Glutamatergic neuron (in vitro differentiated cells): ENCODE results near the gene NPHP4. TPM values are rescaled to one million over a fixed set of nuclear protein-coding genes. Genes with fewer than 3 reads are reported as not detected.

Experiments used
- DNase-seq: peaks from one replicate; pipeline ENCODE4 v3.0.0; 2022
- H3K27ac Mint-ChIP-seq: one replicate; pipeline ENCODE4 v1.8.0; 2020; ENCODE audit warnings: mild to moderate bottlenecking, mixed read lengths, inconsistent platforms; ENCODE audit not compliant: unreplicated experiment
- H3K27me3 Mint-ChIP-seq: one replicate; pipeline ENCODE4 v1.8.0; 2020; ENCODE audit warnings: mild to moderate bottlenecking, moderate library complexity, mixed read lengths, inconsistent platforms; ENCODE audit not compliant: unreplicated experiment
- H3K36me3 Mint-ChIP-seq: one replicate; pipeline ENCODE4 v1.8.0; 2020; ENCODE audit warnings: mild to moderate bottlenecking, mixed read lengths, inconsistent platforms; ENCODE audit not compliant: unreplicated experiment
- H3K4me1 Mint-ChIP-seq: one replicate; pipeline ENCODE4 v1.8.0; 2020; ENCODE audit warnings: mild to moderate bottlenecking, low read depth, mixed read lengths, inconsistent platforms; ENCODE audit not compliant: unreplicated experiment
- H3K4me3 Mint-ChIP-seq: one replicate; pipeline ENCODE4 v1.8.0; 2020; ENCODE audit warnings: mild to moderate bottlenecking, mixed read lengths, inconsistent platforms; ENCODE audit not compliant: unreplicated experiment
- H3K9me3 Mint-ChIP-seq: one replicate; pipeline ENCODE4 v1.8.0; 2020; ENCODE audit warnings: mild to moderate bottlenecking, moderate library complexity, mixed read lengths, inconsistent platforms; ENCODE audit not compliant: unreplicated experiment
- microRNA-seq: library from miRNA; unstranded; fragments of <30 nt; microRNA quantifications from one replicate; pipeline ENCODE4, GENCODE V29; 2020; ENCODE audit not compliant: unreplicated experiment
- total RNA-seq: library from RNA; stranded (reverse); fragmentation: NEBNext Ultra II Directional; extraction: Animal tissue kit (Norgen Biotek cat#: 25700); gene quantifications from one replicate; pipeline ENCODE4 v1.2.1, GENCODE V29; 2021; ENCODE audit not compliant: unreplicated experiment
- TF ChIP-seq, protein P1 (sequence below): fragments of 200-600 bp; sonication (generic); IDR thresholded peaks from one replicate; pipeline ENCODE4 v1.5.0; 2021; ENCODE audit not compliant: partially characterized antibody, unreplicated experiment

Gene NPHP4
- total RNA-seq, 1 donor from 2014 or later, result 28.4 TPM

DNA sequence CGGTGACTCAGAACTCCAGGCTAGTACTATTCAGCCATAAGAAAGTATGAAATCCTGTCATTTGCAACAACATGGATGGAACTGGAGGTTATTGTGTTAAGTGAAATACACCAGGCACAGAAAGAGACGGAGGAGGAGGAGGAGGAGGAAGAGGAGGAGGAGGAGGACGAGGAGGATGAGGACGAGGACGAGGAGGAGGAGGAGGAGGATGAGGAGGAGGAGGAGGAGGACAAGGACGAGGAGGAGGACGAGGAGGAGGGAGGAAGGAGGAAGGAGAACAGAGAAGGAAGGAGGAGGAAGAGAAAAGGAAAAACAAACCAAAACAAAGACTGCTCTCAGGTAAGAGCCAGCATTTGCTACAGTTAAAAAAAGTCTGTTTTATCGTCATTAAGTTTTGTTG lies 178.7 kb downstream of the NPHP4 start:
- Mint-ChIP-seq H3K36me3 (peaks cover 2% of the 10 kb centered on the region), H3K27me3 (peaks cover 4% of the 10 kb centered on the region), H3K9me3 (peaks cover 13% of the 10 kb centered on the region), H3K27ac (no peak overlapping the region), H3K4me3 (no peak overlapping the region), H3K4me1 (peaks cover 14% of the 10 kb centered on the region)
- TF ChIP-seq, protein P1, sequence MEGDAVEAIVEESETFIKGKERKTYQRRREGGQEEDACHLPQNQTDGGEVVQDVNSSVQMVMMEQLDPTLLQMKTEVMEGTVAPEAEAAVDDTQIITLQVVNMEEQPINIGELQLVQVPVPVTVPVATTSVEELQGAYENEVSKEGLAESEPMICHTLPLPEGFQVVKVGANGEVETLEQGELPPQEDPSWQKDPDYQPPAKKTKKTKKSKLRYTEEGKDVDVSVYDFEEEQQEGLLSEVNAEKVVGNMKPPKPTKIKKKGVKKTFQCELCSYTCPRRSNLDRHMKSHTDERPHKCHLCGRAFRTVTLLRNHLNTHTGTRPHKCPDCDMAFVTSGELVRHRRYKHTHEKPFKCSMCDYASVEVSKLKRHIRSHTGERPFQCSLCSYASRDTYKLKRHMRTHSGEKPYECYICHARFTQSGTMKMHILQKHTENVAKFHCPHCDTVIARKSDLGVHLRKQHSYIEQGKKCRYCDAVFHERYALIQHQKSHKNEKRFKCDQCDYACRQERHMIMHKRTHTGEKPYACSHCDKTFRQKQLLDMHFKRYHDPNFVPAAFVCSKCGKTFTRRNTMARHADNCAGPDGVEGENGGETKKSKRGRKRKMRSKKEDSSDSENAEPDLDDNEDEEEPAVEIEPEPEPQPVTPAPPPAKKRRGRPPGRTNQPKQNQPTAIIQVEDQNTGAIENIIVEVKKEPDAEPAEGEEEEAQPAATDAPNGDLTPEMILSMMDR, result no peak
- no peak for DNase-seq

Small RNA genes lying within 50 kb of the gene (microRNA-seq; reads per million reads assigned to microRNA genes)
- gene MIR4689, result not detected

Other genes starting within 250 kb of the NPHP4 start
- gene KCNAB2, start 53.5 kb upstream of the NPHP4 start, total RNA-seq, result 20.4 TPM
- gene CHD5, start 187.9 kb upstream of the NPHP4 start, total RNA-seq, result 0.96 TPM
- gene RPL22, start 207.2 kb upstream of the NPHP4 start, total RNA-seq, result 275 TPM
- gene RNF207, start 213.7 kb upstream of the NPHP4 start, total RNA-seq, result 5.6 TPM
- 55.5 TPM for gene ICMT, start 243.5 kb upstream of the NPHP4 start, total RNA-seq